ENCODE measurements around the gene SERPINE2. TPM values are rescaled to one million over a fixed set of nuclear protein-coding genes. Genes with fewer than 3 reads are reported as not detected.

Gene SERPINE2
- total and polyA plus RNA-seq, 9 donors, result 42.5 to 264 (median 101) TPM

GRCh38 chr2:224055101-224055500 lies 16.0 kb upstream of the SERPINE2 start:
- H3K36me3 ChIP-seq, result no peaks in the 10 kb centered on the region
- intact Hi-C loops (cut with DNase I), result no loop called here
- H3K9me3 ChIP-seq, result no peaks in the 10 kb centered on the region
- no peak overlapping the region for H3K4me3 ChIP-seq
- TF ChIP-seq, protein P1, sequence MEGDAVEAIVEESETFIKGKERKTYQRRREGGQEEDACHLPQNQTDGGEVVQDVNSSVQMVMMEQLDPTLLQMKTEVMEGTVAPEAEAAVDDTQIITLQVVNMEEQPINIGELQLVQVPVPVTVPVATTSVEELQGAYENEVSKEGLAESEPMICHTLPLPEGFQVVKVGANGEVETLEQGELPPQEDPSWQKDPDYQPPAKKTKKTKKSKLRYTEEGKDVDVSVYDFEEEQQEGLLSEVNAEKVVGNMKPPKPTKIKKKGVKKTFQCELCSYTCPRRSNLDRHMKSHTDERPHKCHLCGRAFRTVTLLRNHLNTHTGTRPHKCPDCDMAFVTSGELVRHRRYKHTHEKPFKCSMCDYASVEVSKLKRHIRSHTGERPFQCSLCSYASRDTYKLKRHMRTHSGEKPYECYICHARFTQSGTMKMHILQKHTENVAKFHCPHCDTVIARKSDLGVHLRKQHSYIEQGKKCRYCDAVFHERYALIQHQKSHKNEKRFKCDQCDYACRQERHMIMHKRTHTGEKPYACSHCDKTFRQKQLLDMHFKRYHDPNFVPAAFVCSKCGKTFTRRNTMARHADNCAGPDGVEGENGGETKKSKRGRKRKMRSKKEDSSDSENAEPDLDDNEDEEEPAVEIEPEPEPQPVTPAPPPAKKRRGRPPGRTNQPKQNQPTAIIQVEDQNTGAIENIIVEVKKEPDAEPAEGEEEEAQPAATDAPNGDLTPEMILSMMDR (IDR thresholded peaks at IDR 0.05), result no peak
- TF ChIP-seq POLR2A (IDR thresholded peaks at IDR 0.05), result no peak
- no peak for TF ChIP-seq EP300 (IDR thresholded peaks at IDR 0.05)
- H3K27ac ChIP-seq, result no peak overlapping the region
- H3K27me3 ChIP-seq, result no peaks in the 10 kb centered on the region
- H3K4me1 ChIP-seq (ENCODE audit: insufficient read depth), result no peaks in the 10 kb centered on the region
- 92 to 96% (median 93%) methylated on average over 3 of the region's 3 CpGs for WGBS, 3 donors
- no peak for DNase-seq

DNA sequence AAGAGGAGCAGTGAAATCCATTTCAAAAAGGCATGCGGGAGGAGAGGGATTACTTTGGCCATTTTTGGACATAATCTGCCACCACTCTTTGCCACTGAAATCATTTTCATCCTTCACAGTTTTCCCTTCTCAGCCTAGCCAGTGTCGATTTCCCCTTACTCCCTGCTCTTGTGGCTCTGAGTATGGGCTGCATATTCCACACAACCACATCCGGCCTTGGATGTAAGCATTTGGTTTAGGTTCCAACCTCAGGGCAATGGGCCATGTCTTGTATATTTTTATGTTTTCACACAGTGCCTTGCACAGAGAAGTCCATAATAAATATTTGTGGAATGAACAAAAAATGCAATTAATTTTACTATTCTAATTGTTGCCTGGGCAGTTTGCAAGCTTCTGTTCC lies 7.7 kb upstream of the SERPINE2 start:
- Histone ChIP-seq H3K4me1 (ENCODE audit: insufficient read depth) (peaks cover 5% of the 10 kb centered on the region), H3K9me3 (no peaks in the 10 kb centered on the region), H3K36me3 (no peaks in the 10 kb centered on the region), H3K4me3 (no peak overlapping the region), H3K27ac (no peak overlapping the region), H3K27me3 (no peaks in the 10 kb centered on the region)
- TF ChIP-seq POLR2A (IDR thresholded peaks at IDR 0.05) (no peak), EP300 (IDR thresholded peaks at IDR 0.05) (no peak)
- TF ChIP-seq, protein P1 (IDR thresholded peaks at IDR 0.05), result no peak
- 73 to 79% (median 76%) methylated on average over 3 of the region's 3 CpGs for WGBS, 3 donors
- no peak for DNase-seq
- intact Hi-C loops (cut with DNase I), result no loop called here

- 3 to 12% (median 4%) methylated on average over 6 of the region's 6 CpGs for WGBS, 3 donors
- Histone ChIP-seq H3K4me1 (ENCODE audit: insufficient read depth) (peaks cover 15% of the 10 kb centered on the region), H3K27me3 (no peaks in the 10 kb centered on the region), H3K4me3 (no peak overlapping the region), H3K27ac (no peak overlapping the region), H3K9me3 (no peaks in the 10 kb centered on the region), H3K36me3 (no peaks in the 10 kb centered on the region)
- intact Hi-C loops (cut with DNase I), result no loop called here
- TF ChIP-seq, protein P1 (IDR thresholded peaks at IDR 0.05), result no peak
- no peak for TF ChIP-seq POLR2A (IDR thresholded peaks at IDR 0.05)
- no peak for TF ChIP-seq EP300 (IDR thresholded peaks at IDR 0.05)
- DNase-seq, result peak; percentile 20 to 43 (median 40)
Observed at GRCh38 chr2:224042191-224042696, 3.2 kb upstream of the SERPINE2 start.

GRCh38 chr2:224041554-224041953 lies 2.5 kb upstream of the SERPINE2 start:
- intact Hi-C loops (cut with DNase I), result no loop called here
- Histone ChIP-seq H3K4me1 (ENCODE audit: insufficient read depth) (peaks cover 15% of the 10 kb centered on the region), H3K9me3 (no peaks in the 10 kb centered on the region), H3K27me3 (no peaks in the 10 kb centered on the region), H3K4me3 (no peak overlapping the region), H3K27ac (no peak overlapping the region), H3K36me3 (no peaks in the 10 kb centered on the region)
- TF ChIP-seq EP300 (IDR thresholded peaks at IDR 0.05) (no peak), POLR2A (IDR thresholded peaks at IDR 0.05) (no peak)
- TF ChIP-seq, protein P1 (IDR thresholded peaks at IDR 0.05), result no peak
- no peak for DNase-seq
- 71 to 90% (median 85%) methylated on average over 6 of the region's 6 CpGs for WGBS, 3 donors

Measured in ovary (tissue), 9 donors.